Measurements from ENCODE around the gene ITGA5.

The ITGA5 gene

GRCh38 chr12:54429014-54429471 lies 10.0 kb upstream of the ITGA5 start:
- DNase-seq, result no peak

- DNase-seq, result no peak
Measured at GRCh38 chr12:54428050-54429013, 9.3 kb upstream of the ITGA5 start.

- DNase-seq, result no peak
Measured at GRCh38 chr12:54427106-54427505, 8.0 kb upstream of the ITGA5 start.

GRCh38 chr12:54426690-54427089 lies 7.6 kb upstream of the ITGA5 start:
- no peak for DNase-seq

GRCh38 chr12:54425702-54426101 lies 6.6 kb upstream of the ITGA5 start:
- DNase-seq, result no peak

- DNase-seq, result no peak
Measured at GRCh38 chr12:54424224-54424623, 5.2 kb upstream of the ITGA5 start.

- DNase-seq, result no peak
Measured at GRCh38 chr12:54423816-54424150, 4.7 kb upstream of the ITGA5 start.

GRCh38 chr12:54421879-54422250 lies 2.8 kb upstream of the ITGA5 start:
- DNase-seq, result no peak

GRCh38 chr12:54421175-54421878 lies 2.3 kb upstream of the ITGA5 start:
- DNase-seq, result no peak

GRCh38 chr12:54420766-54421144 lies 1.7 kb upstream of the ITGA5 start:
- no peak for DNase-seq

- DNase-seq, result no peak
Measured at GRCh38 chr12:54418441-54419087, 502 bp downstream of the ITGA5 start.

- DNase-seq, result no peak
Measured at GRCh38 chr12:54417712-54418440, 1.2 kb downstream of the ITGA5 start.

- no peak for DNase-seq
Measured at GRCh38 chr12:54416687-54417603, 2.1 kb downstream of the ITGA5 start.

GRCh38 chr12:54415221-54415929 lies 3.7 kb downstream of the ITGA5 start:
- DNase-seq, result no peak

- no peak for DNase-seq
Measured at GRCh38 chr12:54413284-54414190, 5.5 kb downstream of the ITGA5 start.

- no peak for DNase-seq
Measured at GRCh38 chr12:54412786-54413185, 6.3 kb downstream of the ITGA5 start.

- DNase-seq, result no peak
Measured at GRCh38 chr12:54412348-54412747, 6.7 kb downstream of the ITGA5 start.

GRCh38 chr12:54411391-54412241 lies 7.5 kb downstream of the ITGA5 start:
- DNase-seq, result no peak

GRCh38 chr12:54409267-54409666 lies 9.8 kb downstream of the ITGA5 start:
- DNase-seq, result no peak

All from NCI-H2029 treated with DMSO at 0.1 percent for 48 hours (cell line).